IPS DF 4.7 (cell line): Measurements from ENCODE around the gene SIGLEC5.

Experiments
- DNase-seq: peaks from one replicate; pipeline ENCODE4 v3.0.0-alpha.2; 2013; ENCODE audit warnings: low spot score; ENCODE audit errors: extremely low read depth

The SIGLEC5 gene

DNA sequence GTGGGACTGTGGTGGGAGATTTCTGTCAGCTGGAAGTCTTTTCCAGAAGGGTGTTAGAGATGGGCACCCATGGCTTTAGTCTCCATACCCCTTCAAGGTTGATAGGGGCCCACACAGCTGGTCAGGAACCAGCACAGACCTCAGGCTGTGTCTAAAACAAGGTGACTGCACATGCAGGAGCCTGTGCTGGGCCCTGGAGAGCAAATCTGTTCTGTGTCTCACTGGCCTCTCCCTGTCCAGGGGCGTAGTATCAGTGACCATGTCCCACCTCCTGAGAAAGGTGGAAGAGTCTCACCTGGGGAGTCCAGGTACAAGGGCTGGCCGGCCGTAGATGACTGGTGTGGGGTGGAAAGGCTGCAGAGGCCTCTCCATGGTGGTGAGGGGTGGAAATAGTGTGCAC lies 39.8 kb downstream of the SIGLEC5 start:
- no peak for DNase-seq

DNA sequence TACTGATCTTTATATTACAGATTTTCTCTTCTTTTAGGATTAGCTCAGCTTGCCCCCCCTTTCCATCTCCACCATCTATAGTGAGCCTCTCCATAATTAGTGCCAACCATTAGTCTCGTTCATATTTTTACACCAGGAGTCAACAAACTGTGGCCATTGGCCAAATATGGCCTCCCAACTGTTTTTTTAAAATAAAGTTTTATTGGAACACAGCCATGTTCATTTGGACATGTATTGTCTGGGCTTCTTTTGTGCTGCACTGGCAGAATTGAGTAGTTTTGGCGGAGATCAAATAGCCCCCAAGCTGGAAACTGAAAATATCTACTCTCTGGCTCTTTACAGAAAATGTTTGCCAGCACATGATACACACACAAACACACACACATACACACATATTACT lies 40.7 kb downstream of the SIGLEC5 start:
- DNase-seq, result no peak

DNA sequence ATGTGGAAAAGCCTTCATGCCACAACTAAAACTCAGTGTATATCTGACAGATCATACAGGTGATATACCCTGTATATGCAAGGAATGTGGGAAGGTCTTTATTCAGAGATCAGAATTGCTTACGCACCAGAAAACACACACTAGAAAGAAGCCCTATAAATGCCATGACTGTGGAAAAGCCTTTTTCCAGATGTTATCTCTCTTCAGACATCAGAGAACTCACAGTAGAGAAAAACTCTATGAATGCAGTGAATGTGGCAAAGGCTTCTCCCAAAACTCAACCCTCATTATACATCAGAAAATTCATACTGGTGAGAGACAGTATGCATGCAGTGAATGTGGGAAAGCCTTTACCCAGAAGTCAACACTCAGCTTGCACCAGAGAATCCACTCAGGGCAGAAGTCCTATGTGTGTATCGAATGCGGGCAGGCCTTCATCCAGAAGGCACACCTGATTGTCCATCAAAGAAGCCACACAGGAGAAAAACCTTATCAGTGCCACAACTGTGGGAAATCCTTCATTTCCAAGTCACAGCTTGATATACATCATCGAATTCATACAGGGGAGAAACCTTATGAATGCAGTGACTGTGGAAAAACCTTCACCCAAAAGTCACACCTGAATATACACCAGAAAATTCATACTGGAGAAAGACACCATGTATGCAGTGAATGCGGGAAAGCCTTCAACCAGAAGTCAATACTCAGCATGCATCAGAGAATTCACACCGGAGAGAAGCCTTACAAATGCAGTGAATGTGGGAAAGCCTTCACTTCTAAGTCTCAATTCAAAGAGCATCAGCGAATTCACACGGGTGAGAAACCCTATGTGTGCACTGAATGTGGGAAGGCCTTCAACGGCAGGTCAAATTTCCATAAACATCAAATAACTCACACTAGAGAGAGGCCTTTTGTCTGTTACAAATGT lies 42.7 kb downstream of the SIGLEC5 start:
- DNase-seq, result no peak

GRCh38 chr19:51586799-51587198 lies 43.4 kb downstream of the SIGLEC5 start:
- no peak for DNase-seq

- DNase-seq, result no peak
These were observed 44.0 kb downstream of the SIGLEC5 start for GRCh38 chr19:51586103-51586728.

- no peak for DNase-seq
These were observed 53.4 kb downstream of the SIGLEC5 start for GRCh38 chr19:51576850-51577249.

DNA sequence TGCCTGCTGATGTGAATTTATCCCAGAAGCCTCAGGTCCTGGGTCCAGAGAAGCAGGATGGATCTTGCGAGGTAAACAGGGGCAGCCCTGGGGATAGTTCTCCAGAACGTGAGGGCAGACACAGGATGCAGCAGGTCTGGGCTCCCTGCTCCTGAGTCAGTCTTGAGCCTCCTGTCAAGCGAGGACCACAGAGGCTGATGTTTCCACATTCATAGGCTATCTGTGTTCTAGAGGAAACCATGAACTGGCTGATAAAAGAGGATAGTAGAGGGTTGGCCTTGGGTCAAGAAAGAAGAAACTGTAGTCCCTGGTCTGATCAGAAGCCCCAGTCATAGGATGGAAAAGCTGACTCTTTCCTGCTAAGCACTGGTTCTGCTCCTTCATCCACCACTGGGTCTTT lies 56.9 kb downstream of the SIGLEC5 start:
- DNase-seq, result no peak

DNA sequence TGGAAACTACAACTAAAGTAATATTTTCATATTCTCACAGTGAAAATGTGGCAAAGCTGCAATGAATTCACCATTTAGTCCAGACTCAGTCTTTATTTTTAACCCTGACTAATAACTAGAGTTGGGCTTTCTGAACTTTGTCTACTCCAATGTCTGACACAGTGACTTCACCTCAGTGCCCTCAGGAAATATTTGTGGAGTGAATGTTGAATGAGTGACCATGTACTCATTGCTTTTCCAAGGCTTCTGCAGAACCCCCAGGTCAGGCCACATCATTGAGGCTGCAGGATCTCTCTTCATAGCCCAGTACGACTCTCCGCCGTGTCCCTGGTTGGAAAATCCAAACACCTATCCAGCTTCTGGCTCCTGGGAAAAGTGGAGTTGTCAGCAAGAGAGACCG lies 57.3 kb downstream of the SIGLEC5 start:
- DNase-seq, result no peak

DNA sequence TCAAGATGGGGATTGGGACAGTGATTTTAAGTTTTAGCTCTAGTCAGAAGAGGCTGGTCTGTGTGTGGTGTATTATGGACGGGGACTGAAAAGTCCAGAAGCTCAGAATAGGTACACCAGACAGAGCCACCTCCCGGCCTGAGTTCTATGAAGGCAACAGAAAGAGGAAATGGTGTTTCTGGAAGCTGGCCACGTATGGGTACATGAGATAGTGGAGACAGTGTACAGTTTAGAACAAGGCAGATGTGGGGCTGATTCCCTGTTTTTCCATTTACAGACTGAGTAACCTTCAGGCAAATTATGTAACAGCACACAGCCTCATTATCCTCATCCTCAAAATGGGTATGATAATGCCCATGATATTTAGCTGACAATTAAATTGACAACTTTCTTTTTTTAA lies 57.8 kb downstream of the SIGLEC5 start:
- no peak for DNase-seq

GRCh38 chr19:51571599-51571998 lies 58.6 kb downstream of the SIGLEC5 start:
- no peak for DNase-seq

- DNase-seq, result peak; percentile 96
These were observed 59.1 kb downstream of the SIGLEC5 start, which contains the start of gene ZNF175 for GRCh38 chr19:51570962-51571575. Gene ZNF175, plus strand, starts transcription at chr19:51571283. Its CDS starts 2,047 bp downstream, at chr19:51573330.

- DNase-seq, result no peak
These were observed 61.7 kb downstream of the SIGLEC5 start for GRCh38 chr19:51568456-51568855.

- no peak for DNase-seq
These were observed 62.6 kb downstream of the SIGLEC5 start for GRCh38 chr19:51567583-51567982.

DNA sequence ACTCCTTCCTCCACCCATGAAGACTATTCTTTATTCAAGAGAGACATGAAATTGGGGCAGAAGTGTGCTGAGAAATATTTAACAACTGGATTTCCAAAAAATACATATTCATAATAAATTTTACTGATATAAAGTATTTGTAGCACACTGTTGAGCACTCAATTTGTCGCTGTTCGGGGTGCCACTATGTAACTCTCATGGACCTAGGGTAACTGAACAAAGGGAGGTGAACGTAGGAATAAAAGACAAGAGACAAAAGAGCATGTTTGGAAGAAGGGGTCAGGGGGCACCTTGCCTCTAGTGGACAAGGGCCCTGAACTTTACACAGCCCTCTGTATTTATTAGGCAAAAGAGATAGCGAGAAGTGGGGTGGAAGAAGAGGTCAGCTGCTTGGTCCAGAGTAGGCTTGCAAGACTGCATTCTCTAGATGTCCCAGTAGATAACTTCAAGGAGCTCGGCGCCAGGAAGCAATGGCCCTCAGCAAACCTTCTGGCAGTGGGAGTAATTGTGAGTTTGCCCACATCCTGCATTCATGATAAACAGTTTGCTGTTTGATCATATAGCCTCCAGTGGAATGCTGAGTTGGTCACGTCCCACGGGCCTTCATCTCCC lies 63.6 kb downstream of the SIGLEC5 start:
- no peak for DNase-seq

GRCh38 chr19:51565583-51565982 lies 64.6 kb downstream of the SIGLEC5 start:
- DNase-seq, result no peak

GRCh38 chr19:51564791-51565190 lies 65.4 kb downstream of the SIGLEC5 start:
- DNase-seq, result no peak
